Measurements from ENCODE around the gene SH2B3. TPM values are rescaled to one million over a fixed set of nuclear protein-coding genes. Genes with fewer than 3 reads are reported as not detected.

The SH2B3 gene
- total RNA-seq, 1 experiment from 2014 or later = 40.6 TPM

DNA sequence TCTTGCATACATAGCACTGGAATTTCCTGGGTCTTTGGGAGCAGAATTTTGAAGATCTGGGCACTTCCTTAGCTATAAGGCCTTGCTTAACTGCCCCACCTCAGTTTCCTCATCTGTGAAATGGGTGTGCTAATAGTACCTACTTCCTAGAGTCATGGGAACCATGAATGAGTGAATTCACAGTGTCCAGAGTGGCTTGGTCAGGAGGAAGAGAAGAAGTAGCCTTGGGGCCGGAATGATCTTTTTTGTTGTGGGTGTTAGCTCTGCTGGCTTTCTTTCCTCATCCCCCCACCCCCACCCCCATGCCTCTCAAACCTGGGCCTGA is 2.4 kb downstream of the SH2B3 start:
- no peak for DNase-seq (ENCODE audit: extremely low read depth, low read depth)

DNA sequence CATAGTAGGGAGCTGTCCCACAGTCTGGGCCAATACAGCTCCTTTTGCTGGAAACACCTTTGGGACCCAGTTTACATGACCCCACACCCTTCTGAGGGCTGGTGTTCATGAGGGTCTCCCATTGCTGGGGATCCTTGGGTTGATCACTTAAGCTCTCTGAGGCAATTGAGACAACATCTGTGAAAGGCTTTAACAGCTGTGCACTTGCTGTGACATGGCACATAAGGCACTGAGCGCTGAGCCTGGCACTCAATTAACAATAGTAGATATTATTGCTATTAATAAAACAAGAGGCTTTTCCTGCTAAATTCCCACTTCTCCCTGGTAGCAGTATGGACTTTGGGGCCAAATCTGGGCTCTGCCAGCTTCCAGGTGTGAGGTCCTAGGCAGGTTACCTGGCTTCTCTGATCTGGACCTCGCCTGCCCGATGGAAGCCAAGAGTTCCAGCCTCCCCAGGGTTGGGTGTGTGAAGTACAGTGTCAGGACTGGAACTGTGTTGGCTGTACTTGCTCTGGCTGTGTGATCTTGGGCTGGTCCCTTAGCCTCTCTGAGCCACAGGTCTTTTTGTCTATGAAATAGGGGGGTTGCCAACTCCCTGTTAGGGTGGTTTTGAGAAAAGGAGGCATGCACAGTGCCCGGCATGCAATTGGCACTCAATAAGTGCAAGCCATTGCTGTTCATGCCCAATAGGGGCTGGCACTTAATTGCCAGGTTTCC is 3.1 kb downstream of the SH2B3 start:
- DNase-seq (ENCODE audit: extremely low read depth, low read depth) = no peak

GRCh38 chr12:111409403-111409779 is 3.7 kb downstream of the SH2B3 start:
- DNase-seq (ENCODE audit: extremely low read depth, low read depth) = peak; percentile 29

GRCh38 chr12:111409780-111410430 is 4.2 kb downstream of the SH2B3 start:
- peak; percentile 91 for DNase-seq (ENCODE audit: extremely low read depth, low read depth)

DNA sequence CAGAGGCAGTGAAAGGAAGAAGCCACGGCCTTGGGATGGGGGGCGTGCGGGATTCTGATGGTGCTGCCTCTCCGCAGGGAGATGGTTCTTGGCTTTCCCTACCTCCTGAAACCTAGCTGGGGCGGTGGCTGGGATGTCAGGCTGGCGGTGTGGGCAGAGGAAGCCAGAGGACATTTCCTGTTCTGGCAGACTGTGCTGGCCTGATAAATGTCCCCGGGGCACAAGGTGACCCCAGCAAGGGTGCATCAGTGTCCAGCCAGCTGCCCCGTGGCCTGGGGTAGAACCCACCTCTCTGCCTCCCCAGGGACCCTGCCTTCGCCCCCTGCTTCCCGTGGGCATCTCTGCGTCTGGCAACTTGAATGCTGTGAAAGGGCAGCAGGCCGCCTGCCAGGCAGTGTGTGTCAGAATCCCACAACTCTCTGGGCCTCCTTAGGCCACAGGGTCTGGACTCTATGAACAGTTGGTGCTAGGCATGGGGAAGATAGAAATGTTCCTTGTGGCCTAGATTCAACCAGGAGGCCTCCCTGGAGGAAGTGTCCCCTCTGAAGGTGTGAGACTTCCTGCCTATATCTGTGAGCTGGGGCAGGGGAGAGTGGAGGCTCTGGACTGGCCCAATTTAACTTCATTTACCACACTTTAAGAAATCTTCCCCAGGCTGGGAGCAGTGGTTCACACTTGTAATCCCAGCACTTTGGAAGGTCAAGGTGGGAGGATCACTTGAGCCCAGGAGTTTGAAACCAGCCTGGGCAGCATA is 4.9 kb downstream of the SH2B3 start:
- DNase-seq (ENCODE audit: extremely low read depth, low read depth) = no peak

DNA sequence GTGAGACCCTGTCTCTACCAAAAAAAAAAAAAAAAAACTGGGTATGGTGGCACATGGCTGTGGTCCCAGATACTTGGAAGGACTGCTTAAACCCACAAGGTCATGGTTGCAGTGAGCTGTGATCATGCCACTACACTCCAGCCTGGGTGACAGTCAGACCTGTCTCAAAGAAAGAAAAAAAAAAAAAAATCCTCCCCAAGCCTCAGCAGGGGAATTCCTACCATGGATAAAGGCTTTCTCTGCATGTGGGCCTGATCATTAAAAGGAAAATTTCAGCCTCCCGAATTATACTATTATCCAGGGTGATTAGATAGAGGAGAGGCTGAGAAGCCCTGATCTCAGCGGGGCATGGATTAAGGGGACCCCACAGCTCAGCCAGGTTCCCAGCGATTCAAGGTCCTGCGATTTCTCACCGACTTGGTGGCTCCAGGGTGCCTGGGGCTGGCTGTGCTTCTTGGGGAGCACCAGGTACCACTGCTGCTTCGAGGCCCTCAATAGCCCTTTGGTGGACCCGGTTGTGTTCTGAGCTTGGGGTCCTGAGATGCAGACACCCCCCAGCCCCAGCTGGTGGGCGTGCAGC is 5.6 kb downstream of the SH2B3 start:
- no peak for DNase-seq (ENCODE audit: extremely low read depth, low read depth)

DNA sequence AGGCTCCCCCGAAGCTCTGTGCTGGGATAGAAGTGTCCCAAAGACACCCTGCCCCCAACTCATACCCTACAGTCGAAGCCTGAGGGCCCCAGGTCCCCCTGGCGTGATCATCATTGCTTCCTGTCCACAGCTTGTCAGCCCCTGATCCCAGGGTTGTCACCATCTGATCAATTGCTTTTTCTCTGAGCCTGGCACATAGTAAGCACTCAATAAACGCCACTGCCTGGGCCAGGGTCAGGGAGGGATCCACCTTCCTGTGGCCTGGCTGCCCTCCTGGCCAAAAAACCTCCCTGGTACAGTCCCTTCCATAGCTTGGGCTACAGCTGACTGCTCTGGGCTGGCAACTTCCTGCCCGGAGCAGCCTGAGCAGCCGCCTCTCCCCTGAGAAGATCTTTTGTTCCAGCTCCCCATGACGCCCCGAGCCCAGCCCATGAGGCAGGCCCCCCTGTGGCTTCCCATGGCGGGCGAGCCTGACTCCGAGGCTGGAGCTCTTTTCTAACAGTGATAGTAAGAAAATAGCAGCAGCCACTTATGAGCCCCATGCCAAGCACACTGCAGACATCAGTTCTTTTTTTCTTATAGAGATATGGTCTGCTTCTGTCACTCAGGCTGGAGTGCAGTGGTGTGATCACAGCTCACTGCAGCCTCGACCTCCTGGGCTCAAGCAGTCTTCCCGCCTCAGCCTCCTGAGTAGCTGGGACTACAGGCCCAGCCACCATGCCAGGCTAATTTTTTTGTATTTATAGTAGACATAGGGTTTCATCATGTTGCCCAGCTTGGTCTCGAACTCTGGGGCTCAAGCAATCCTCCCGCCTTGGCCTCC is 6.5 kb downstream of the SH2B3 start:
- no peak for DNase-seq (ENCODE audit: extremely low read depth, low read depth)

DNA sequence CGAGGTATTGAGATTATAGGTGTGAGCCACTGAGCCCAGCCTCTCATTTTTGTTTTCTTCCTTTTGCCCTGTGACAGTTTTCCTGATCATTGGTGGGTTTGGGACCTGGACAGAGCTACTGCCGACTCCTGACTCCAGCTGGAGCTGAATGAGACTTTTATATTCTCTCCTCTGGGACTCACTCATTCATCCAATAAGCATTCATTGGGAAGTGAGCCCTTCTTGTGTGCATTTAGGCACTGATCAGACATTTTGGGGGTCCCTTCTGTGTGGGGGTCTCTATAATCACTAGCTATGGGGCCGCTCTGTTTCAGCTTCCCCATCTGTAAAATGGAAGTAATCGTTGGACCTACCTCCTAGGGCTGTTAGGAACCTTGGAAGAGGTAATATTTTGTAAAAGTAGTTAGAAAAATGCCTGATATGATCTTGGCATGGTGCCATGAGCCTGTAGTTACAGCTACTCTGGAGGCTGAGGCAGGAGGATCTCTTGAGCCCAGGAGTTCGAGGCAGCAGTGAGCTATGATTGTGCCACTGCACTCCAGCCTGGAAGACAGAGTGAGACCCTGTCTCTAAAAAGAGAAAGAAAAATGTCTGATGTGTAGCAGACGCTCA is 7.2 kb downstream of the SH2B3 start:
- no peak for DNase-seq (ENCODE audit: extremely low read depth, low read depth)

GRCh38 chr12:111413442-111414086 is 7.8 kb downstream of the SH2B3 start:
- no peak for DNase-seq (ENCODE audit: extremely low read depth, low read depth)

DNA sequence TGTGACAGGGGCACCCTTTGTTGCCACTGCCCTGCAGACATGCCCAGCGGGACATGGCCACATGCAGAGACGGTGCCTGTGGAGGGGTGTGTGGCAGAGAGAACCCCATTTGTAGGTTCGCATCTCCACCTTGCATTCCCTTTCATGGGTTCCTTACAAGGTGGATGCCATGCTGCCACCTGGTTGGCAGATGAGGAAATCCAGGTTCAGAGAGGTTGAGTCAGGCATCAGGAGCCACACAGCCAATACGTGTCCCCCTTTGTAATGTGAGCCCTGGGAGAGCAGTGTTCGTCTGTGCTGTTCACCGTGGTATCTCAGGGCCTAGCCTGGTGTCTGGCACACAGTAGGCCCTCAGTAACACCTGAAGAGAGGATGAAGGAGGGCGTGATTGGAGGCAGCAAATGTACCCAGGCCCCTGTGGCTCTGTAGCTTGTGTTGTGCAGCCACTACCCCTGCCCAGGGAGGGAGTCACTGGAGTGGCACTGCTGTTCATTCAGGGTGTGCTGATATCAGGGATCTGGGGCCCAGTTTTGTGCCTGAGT is 9.1 kb downstream of the SH2B3 start:
- no peak for DNase-seq (ENCODE audit: extremely low read depth, low read depth)

DNA sequence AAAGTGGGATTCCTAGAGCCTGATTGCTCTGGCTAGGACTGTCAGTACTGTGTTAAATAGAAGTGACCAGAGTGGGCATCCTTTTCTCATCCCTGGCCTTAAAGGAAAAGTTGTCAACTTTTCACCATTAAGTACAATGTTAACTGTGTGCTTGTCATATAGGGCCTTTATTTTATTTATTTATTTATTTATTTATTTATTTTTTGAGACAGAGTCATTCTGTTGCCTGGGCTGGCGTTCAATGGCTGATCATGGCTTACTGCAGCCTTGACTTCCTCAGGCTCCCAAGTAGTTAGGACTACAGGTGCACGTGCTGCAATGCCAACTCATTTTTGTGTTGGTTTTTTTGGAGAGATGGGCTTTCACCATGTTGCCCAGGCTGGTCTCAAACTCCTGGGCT is 11.6 kb downstream of the SH2B3 start:
- no peak for DNase-seq (ENCODE audit: extremely low read depth, low read depth)

DNA sequence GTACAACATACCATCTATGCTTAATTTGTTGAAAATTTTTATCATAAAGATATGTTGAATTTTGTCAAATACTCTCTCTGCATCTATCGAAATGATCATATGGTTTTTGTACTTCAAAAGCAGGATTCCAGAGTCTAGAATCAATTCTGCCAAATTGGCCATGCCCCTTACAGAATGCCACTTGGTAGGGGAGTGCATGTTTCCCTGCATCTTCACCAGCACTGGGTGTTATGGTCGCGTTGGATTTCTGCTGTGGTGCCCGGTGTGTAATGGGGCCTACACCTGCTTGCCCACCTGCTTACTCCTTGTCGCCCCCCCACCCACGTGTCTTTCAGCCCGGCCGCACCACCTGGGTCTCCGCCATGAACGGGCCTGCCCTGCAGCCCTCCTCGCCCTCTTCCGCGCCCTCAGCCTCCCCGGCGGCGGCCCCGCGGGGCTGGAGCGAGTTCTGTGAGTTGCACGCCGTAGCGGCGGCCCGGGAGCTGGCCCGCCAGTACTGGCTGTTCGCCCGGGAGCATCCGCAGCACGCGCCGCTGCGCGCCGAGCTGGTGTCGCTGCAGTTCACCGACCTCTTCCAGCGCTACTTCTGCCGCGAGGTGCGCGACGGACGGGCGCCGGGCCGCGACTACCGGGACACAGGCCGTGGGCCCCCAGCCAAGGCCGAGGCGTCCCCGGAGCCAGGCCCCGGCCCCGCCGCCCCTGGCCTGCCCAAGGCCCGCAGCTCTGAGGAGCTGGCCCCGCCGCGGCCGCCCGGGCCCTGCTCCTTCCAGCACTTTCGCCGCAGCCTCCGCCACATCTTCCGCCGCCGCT is 12.3 kb downstream of the SH2B3 start:
- DNase-seq (ENCODE audit: extremely low read depth, low read depth) = no peak

DNA sequence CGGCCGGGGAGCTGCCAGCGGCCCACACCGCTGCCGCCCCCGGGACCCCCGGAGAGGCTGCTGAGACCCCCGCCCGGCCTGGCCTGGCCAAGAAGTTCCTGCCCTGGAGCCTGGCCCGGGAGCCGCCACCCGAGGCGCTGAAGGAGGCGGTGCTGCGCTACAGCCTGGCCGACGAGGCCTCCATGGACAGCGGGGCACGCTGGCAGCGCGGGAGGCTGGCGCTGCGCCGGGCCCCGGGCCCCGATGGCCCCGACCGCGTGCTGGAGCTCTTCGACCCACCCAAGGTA is 12.8 kb downstream of the SH2B3 start:
- DNase-seq (ENCODE audit: extremely low read depth, low read depth) = no peak

GRCh38 chr12:111419784-111420183 is 14.1 kb downstream of the SH2B3 start:
- DNase-seq (ENCODE audit: extremely low read depth, low read depth) = no peak

DNA sequence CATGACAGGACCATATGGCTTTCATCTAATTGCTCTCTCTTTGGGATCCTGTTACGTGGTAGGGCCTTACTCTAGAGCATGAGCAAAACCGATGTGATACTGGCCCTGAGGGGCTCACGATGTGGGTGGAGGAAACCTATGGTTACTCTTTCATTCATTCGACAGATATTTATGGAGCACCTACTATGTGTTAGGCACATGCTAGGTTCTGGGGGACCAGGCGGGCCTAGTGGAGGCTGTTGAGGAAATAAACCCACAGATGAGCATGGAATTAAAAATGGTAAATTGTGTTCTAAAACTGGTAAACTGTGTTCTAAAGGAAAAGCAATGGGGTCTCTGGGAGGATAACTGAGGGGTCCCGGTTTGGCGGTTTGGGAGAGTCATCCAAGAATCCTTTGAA is 14.8 kb downstream of the SH2B3 start:
- no peak for DNase-seq (ENCODE audit: extremely low read depth, low read depth)

GRCh38 chr12:111424189-111424792 is 18.6 kb downstream of the SH2B3 start:
- DNase-seq (ENCODE audit: extremely low read depth, low read depth) = no peak

GRCh38 chr12:111424793-111425251 is 19.1 kb downstream of the SH2B3 start:
- DNase-seq (ENCODE audit: extremely low read depth, low read depth) = no peak

GRCh38 chr12:111425655-111426054 is 19.9 kb downstream of the SH2B3 start:
- no peak for DNase-seq (ENCODE audit: extremely low read depth, low read depth)
